Measurements from ENCODE around the gene SFT2D1.
"Not testable (repeated sequence)": the region's sequence is repeated elsewhere in the genome, so short reads cannot be mapped to it uniquely, and the experiment has no call there.

SFT2D1 gene

GRCh38 chr6:166365221-166365620, 22.9 kb upstream of the SFT2D1 start:
- Histone ChIP-seq H3K4me3 (ENCODE audit: severe bottlenecking) (no peak overlapping the region), H3K36me3 (ENCODE audit: low read depth) (0 out of 2 replicates have a peak, but pooled peaks cover 2% of the 10 kb centered on the region), H3K4me1 (ENCODE audit: insufficient read depth, poor library complexity, severe bottlenecking) (peaks cover 10% of the 10 kb centered on the region), H3K27ac (ENCODE audit: poor library complexity, severe bottlenecking) (no peak overlapping the region), H3K27me3 (ENCODE audit: insufficient read depth, poor library complexity, severe bottlenecking) (no peaks in the 10 kb centered on the region), H3K9me3 (ENCODE audit: severe bottlenecking) (no peaks in the 10 kb centered on the region)
- no peak for DNase-seq (ENCODE audit: low spot score)
- TF ChIP-seq, protein P1, sequence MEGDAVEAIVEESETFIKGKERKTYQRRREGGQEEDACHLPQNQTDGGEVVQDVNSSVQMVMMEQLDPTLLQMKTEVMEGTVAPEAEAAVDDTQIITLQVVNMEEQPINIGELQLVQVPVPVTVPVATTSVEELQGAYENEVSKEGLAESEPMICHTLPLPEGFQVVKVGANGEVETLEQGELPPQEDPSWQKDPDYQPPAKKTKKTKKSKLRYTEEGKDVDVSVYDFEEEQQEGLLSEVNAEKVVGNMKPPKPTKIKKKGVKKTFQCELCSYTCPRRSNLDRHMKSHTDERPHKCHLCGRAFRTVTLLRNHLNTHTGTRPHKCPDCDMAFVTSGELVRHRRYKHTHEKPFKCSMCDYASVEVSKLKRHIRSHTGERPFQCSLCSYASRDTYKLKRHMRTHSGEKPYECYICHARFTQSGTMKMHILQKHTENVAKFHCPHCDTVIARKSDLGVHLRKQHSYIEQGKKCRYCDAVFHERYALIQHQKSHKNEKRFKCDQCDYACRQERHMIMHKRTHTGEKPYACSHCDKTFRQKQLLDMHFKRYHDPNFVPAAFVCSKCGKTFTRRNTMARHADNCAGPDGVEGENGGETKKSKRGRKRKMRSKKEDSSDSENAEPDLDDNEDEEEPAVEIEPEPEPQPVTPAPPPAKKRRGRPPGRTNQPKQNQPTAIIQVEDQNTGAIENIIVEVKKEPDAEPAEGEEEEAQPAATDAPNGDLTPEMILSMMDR (IDR thresholded peaks at IDR 0.05; ENCODE audit: poor library complexity, severe bottlenecking) = no peak
- no peak for ATAC-seq (ENCODE audit: low read depth)

DNA sequence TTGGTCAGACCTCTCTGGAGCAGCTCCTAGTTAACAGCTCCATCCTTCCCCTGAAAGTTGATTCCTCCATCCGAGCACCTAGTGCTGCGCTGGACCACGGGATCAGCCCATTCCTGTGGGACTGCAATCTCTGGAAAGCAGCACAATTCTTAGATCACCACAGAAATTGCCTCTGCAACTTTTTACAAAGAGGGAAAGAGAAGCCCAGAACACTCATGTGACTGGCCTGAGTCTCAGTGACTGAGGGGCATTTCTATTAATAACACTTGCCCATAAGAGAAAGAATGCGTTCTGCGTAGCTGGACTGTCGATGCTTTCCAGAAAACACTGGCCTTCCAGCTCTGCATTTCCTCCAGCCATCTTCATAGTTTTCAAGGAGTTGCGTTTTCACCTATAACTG, 22.1 kb upstream of the SFT2D1 start:
- H3K27ac ChIP-seq (ENCODE audit: poor library complexity, severe bottlenecking) = no peak overlapping the region
- H3K4me3 ChIP-seq (ENCODE audit: severe bottlenecking) = no peak overlapping the region
- DNase-seq (ENCODE audit: low spot score) (no peak), ATAC-seq (ENCODE audit: low read depth) (no peak)
- no peaks in the 10 kb centered on the region for H3K27me3 ChIP-seq (ENCODE audit: insufficient read depth, poor library complexity, severe bottlenecking)
- 0 out of 2 replicates have a peak, but pooled peaks cover 2% of the 10 kb centered on the region for H3K36me3 ChIP-seq (ENCODE audit: low read depth)
- peaks cover 10% of the 10 kb centered on the region for H3K4me1 ChIP-seq (ENCODE audit: insufficient read depth, poor library complexity, severe bottlenecking)
- TF ChIP-seq, protein P1 (IDR thresholded peaks at IDR 0.05; ENCODE audit: poor library complexity, severe bottlenecking) = no peak
- H3K9me3 ChIP-seq (ENCODE audit: severe bottlenecking) = peaks cover under 1% of the 10 kb centered on the region

- not testable (repeated sequence) for H3K27ac ChIP-seq (ENCODE audit: poor library complexity, severe bottlenecking); H3K4me1 ChIP-seq (ENCODE audit: insufficient read depth, poor library complexity, severe bottlenecking); H3K27me3 ChIP-seq (ENCODE audit: insufficient read depth, poor library complexity, severe bottlenecking); H3K36me3 ChIP-seq (ENCODE audit: low read depth); H3K4me3 ChIP-seq (ENCODE audit: severe bottlenecking); ATAC-seq (ENCODE audit: low read depth); H3K9me3 ChIP-seq (ENCODE audit: severe bottlenecking); DNase-seq (ENCODE audit: low spot score)
These were observed 20.1 kb upstream of the SFT2D1 start for GRCh38 chr6:166362427-166362826.

- TF ChIP-seq, protein P1 (IDR thresholded peaks at IDR 0.05; ENCODE audit: poor library complexity, severe bottlenecking) = no peak
- Histone ChIP-seq H3K4me3 (ENCODE audit: severe bottlenecking) (no peak overlapping the region), H3K9me3 (ENCODE audit: severe bottlenecking) (peaks cover 3% of the 10 kb centered on the region), H3K36me3 (ENCODE audit: low read depth) (no peaks in the 10 kb centered on the region), H3K4me1 (ENCODE audit: insufficient read depth, poor library complexity, severe bottlenecking) (peaks cover 10% of the 10 kb centered on the region), H3K27ac (ENCODE audit: poor library complexity, severe bottlenecking) (no peak overlapping the region), H3K27me3 (ENCODE audit: insufficient read depth, poor library complexity, severe bottlenecking) (no peaks in the 10 kb centered on the region)
- no peak for DNase-seq (ENCODE audit: low spot score)
- peak; percentile 70 for ATAC-seq (ENCODE audit: low read depth)
These were observed 18.7 kb upstream of the SFT2D1 start for GRCh38 chr6:166361077-166361429.

- no peak overlapping the region for H3K27ac ChIP-seq (ENCODE audit: poor library complexity, severe bottlenecking)
- peaks cover 3% of the 10 kb centered on the region for H3K9me3 ChIP-seq (ENCODE audit: severe bottlenecking)
- no peak overlapping the region for H3K4me3 ChIP-seq (ENCODE audit: severe bottlenecking)
- ATAC-seq (ENCODE audit: low read depth) (peak; percentile 68; the same call in 2 of the 3 replicates), DNase-seq (ENCODE audit: low spot score) (no peak)
- no peaks in the 10 kb centered on the region for H3K36me3 ChIP-seq (ENCODE audit: low read depth)
- H3K27me3 ChIP-seq (ENCODE audit: insufficient read depth, poor library complexity, severe bottlenecking) = no peaks in the 10 kb centered on the region
- H3K4me1 ChIP-seq (ENCODE audit: insufficient read depth, poor library complexity, severe bottlenecking) = peaks cover 10% of the 10 kb centered on the region
- TF ChIP-seq, protein P1 (IDR thresholded peaks at IDR 0.05; ENCODE audit: poor library complexity, severe bottlenecking) = no peak
These were observed 18.1 kb upstream of the SFT2D1 start for GRCh38 chr6:166360243-166361076.

Measured in RWPE2 (cell line).